ENCODE data around the gene SRPRB. TPM values are rescaled to one million over a fixed set of nuclear protein-coding genes. Genes with fewer than 3 reads are reported as not detected.

SRPRB gene
- total RNA-seq, result 10 to 100 TPM; 35.7 to 42.6 TPM
- long read RNA-seq, donor 1, partial matches to known transcripts, result 14 of 17 reads
- long read RNA-seq, donor 1, other reads (novel, unspliced or antisense), result 3 of 17 reads
- long read RNA-seq, donor 2, partial matches to known transcripts, result 117 of 130 reads
- long read RNA-seq, donor 2, other reads (novel, unspliced or antisense), result 13 of 130 reads

DNA sequence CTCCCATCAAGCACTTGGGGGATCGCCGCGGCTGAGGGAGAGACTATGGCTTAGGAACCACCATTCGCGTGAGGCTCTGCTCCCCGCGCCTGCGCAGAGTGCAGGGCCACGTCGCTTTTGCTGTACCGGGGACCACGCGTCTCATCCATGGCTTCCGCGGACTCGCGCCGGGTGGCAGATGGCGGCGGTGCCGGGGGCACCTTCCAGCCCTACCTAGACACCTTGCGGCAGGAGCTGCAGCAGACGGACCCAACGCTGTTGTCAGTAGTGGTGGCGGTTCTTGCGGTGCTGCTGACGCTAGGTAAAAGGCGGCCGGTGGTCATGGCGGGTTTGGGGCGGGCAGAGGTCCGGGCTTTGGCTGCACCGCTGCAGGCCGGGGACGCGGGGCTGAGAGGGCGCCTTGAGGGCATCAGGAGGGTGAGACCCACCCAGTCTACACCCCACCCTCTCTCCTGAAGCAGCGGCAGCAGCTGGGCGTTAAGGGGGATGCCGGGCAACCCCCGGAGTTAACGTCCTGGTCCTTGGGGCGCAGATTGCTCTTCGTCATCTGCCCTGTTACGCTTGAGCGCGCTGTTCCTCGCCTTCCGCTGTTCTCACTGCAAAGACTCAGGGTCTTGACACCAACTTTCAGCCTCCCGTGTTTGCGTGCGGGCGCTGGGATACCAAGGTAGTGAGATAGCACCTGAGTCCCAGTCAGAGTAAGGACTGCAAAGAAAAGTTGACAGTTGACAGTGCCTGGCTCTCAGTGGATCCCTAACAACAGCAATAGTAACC lies at the start of gene SRPRB:
TSS of gene SRPRB (plus strand) at position 114 of the 774 bp plus-strand sequence. CDS start at position 148, 34 bp downstream.
- intact Hi-C loops (cut with DNase I), result no loop called here
- DNase-seq (ENCODE audit: low spot score), result peak; percentile 98

- DNase-seq (ENCODE audit: low spot score), result no peak
- intact Hi-C loops (cut with DNase I), result no loop called here
Observed at GRCh38 chr3:133756716-133757694, 48.6 kb upstream of the SRPRB start.

DNA sequence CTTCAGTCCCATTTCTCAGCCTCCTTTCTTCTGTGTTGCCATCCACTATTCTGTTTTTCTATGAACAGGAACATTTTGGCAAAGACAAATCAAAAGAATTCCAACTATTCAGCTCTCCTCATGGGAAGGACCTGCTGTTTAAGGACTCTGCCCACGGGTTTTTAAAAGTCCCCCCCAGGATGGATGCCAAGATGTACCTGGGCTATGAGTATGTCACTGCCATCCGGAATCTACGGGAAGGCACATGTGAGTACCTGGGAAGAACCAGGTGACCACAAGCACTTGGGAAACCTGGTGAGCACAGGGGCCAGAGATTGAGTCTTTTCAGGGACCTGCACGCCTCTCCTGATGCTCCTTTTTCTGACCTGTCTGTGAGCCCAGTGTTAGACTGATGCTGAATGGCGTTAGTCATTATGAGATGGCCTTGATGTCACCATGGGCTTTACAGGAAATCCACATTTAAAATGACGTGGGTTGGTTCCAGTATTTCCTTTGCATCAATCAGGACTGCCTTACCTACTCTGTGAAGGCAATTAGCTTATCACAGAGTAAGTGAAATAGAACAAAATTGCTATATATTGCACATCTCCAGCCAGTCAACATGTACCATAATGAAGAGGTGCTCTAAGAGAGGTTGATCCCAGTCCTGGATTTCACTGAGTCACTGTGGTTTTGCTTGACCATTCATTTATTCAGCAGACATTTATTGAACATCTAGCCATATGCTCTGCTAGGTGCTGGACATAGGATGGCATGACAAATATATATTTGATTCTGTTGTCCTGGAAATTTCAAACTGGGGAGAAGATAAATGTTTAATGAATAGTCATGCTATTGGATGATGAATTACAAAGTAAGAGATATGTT lies 47.7 kb upstream of the SRPRB start:
- DNase-seq (ENCODE audit: low spot score), result no peak

DNA sequence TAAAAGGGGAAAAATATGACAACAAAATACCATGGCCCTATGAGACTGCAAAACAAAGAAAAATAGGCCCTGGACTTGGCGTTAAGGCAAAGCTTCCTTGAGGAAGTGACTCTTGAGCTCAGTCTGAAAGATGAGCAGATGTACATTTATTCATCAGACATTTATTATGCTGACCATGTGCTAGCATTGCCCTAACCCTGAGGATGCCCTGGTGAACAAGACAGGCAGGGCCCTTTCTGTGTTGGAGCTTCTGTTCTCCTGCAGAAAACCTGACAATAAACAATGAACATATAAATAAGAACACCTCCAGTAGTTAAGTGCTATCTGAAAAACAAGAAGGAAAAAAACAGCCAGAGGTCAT lies 47.1 kb upstream of the SRPRB start:
- no peak for DNase-seq (ENCODE audit: low spot score)
- intact Hi-C loops (cut with DNase I), result no loop called here

More for the DNA sequence above, 47.7 kb upstream of the SRPRB start:
- intact Hi-C loops (cut with DNase I), result no loop called here

GRCh38 chr3:133758964-133759739 lies 46.5 kb upstream of the SRPRB start:
- DNase-seq (ENCODE audit: low spot score), result no peak
- intact Hi-C loops (cut with DNase I), result no loop called here

- intact Hi-C loops (cut with DNase I), result no loop called here
- no peak for DNase-seq (ENCODE audit: low spot score)
Observed at GRCh38 chr3:133759740-133760305, 45.8 kb upstream of the SRPRB start.

GRCh38 chr3:133760916-133761315 lies 44.7 kb upstream of the SRPRB start:
- intact Hi-C loops (cut with DNase I), result no loop called here
- DNase-seq (ENCODE audit: low spot score), result no peak

GRCh38 chr3:133761605-133762484 lies 43.8 kb upstream of the SRPRB start:
- intact Hi-C loops (cut with DNase I), result no loop called here
- DNase-seq (ENCODE audit: low spot score), result no peak

DNA sequence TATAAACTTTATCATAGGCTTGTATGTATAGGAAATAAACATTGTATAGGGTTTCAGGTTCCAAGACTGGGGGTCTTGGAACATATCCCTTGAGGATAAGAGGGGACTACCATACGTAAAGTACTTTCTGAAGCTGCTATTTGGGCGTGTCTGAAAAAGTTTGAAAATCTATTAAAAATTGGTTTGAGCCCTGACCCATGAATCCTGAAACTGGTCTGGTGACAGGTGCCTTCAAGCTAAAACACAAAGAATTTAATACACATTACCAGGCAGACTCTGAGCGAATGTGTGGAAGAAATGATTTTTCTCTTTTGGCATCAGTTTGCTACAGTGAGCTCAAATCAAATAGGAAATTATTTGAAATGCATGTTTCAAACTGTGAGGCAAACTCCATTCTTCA lies 43.1 kb upstream of the SRPRB start:
- intact Hi-C loops (cut with DNase I), result no loop called here
- DNase-seq (ENCODE audit: low spot score), result no peak

DNA sequence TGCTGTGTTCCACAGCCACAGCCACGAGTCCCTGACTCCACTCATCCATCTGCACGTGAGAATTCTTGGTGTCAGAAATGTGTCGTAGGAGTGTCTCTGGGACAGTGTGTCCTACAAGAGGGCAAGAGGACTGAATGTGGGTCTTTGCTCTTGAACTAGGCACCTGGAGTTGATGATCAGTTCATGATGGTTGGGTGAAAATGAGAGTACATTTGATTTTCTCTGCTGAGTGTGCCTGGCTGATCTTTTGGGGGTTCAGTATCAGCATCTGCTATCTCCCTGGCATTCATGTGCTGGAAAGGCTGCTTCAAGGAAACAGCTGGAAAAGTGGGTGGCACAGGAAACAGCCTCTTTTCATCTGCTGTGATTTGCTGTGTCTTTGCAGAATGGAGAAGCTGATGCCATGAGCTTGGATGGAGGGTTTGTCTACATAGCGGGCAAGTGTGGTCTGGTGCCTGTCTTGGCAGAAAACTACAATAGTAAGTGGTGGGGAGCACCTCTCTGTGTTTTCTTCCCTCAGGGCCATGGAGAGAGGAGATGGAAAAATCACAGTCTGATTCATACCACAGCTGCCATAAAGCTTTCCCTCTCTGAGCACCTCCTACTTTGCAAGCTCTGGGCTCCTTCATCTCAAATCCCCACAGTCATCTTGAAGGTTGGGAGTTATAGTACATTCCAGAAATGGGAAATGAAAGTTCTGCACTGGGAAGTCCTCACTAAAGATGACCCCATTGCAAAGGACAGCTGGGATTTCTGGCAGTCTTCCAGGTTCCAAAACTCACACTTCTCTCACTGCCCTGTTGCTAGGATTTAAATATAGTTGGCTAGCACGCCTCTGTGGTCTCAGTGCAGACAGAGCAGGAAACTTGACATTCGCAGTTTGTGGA lies 41.6 kb upstream of the SRPRB start:
- intact Hi-C loops (cut with DNase I), result no loop called here
- no peak for DNase-seq (ENCODE audit: low spot score)

DNA sequence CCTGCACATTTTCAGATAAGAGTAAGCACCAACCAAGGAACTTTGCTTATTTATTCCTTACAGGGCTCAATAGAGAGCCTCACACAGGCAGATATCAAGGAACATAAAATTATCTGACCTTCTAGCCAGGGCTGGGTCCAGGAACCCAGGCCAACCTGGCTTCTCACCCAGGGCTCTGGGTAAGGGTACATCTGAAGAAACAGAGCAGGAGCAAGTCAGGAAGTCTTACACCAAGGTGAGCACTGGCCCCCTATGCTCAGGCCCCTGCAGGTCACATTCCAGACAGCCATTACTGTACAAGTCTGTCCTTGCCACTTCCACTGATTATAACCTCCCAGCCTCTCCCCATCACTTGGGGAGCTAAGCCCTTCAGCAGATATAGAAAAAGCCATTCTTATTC lies 40.4 kb upstream of the SRPRB start:
- no peak for DNase-seq (ENCODE audit: low spot score)
- intact Hi-C loops (cut with DNase I), result no loop called here

DNA sequence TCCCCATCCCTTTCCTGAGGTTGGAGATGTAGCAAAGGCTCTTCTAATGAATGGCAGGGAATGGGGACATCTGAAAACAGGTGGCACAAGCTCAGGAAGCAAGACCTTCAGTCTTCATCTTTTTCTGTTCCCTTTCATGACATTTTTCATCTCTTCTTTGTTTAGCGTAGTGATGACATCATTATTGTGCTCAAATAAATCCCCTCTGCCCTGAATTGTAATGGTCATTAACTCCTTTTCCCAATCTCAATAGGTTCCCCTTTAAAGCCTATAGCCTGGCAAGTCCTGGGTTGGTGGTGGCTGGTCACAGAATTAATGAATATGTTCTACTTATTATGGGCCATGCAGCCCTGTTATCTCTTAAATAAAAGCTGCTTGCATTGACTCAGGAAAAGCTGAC lies 38.0 kb upstream of the SRPRB start:
- intact Hi-C loops (cut with DNase I), result no loop called here

DNA sequence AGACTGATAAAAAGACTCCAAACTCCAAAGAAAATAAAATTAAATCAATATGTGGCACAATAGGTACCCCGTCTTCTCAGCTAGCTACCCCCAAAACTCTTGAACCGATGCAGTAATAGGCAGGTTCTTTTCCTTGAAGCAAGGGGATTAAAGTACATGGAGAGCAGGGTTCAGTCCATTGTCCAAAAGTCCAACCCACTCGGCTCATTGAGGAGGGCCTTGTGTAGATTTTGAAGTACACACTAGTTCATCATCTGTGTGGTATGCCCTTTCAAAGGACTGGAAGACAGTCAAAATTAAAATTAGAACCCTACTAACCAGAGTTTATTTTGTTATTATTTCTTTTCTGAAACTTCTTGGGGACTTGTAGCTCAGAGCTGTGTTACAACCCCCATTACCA lies 36.1 kb upstream of the SRPRB start:
- intact Hi-C loops (cut with DNase I), result no loop called here
- DNase-seq (ENCODE audit: low spot score), result no peak

More for the DNA sequence above, 38.0 kb upstream of the SRPRB start:
- DNase-seq (ENCODE audit: low spot score), result no peak

- no peak for DNase-seq (ENCODE audit: low spot score)
- intact Hi-C loops (cut with DNase I), result no loop called here
Observed at GRCh38 chr3:133773732-133774131, 31.9 kb upstream of the SRPRB start.

DNA sequence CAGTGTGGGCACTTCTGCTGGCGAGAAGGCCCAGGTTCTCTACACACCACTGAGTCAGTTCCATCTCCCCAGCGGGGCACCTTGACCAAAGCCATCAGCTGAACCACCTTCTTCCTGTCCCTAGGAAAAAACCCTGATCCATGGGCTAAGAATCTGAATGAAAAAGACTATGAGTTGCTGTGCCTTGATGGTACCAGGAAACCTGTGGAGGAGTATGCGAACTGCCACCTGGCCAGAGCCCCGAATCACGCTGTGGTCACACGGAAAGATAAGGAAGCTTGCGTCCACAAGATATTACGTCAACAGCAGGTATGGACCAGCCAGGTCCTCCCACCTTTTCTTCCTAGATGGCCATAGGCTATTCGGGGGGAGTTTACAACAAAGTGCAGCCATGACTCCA lies 30.3 kb upstream of the SRPRB start:
- intact Hi-C loops (cut with DNase I), result no loop called here
- no peak for DNase-seq (ENCODE audit: low spot score)

DNA sequence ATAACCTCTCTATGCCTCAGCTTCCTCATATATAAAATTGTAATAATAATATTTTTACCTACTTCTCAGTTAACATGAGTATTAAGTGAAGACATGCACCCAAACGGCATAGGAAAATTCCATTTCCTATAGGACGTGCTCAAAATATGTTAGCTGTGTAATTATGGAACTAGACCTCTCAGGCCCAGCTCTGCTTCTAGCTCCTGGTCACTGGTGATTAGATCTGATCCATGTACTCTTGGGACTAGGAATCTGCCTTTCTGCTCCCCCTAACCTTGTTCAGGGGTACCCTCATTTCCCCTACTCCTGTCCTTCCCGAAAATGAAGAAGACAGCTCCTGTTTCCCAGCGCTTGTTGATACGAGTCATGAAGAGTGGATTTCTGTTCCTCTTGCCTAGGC lies 29.8 kb upstream of the SRPRB start:
- no peak for DNase-seq (ENCODE audit: low spot score)
- intact Hi-C loops (cut with DNase I), result no loop called here

Measured in posterior vena cava (tissue), 2 donors.